Gastroesophageal sphincter (tissue), 3 donors: ENCODE measurements around the gene HAP1.

Experiments used
- EP300 ChIP-seq: sonication (generic); formaldehyde crosslinking; IDR thresholded peaks from one replicate; pipeline ENCODE4 v1.6.1; 2017; ENCODE audit warnings: antibody characterized with exemption, mild to moderate bottlenecking
- POLR2A ChIP-seq, 2 donors: fragments of 450-650 bp; IDR thresholded peaks; one replicate each; pipeline ENCODE4 v1.6.1; 2017; ENCODE audit warnings: antibody characterized with exemption in 2 of 2, mild to moderate bottlenecking in 2 of 2, moderate library complexity in 1 of 2
- POLR2AphosphoS5 ChIP-seq: sonication (generic); formaldehyde crosslinking; IDR thresholded peaks from one replicate; pipeline ENCODE4 v1.6.1; 2017; ENCODE audit warnings: antibody characterized with exemption
- TF ChIP-seq, protein P1 (sequence below), 4 experiments: fragments of 200-600 bp in 2 of 4; fragments of 450-650 bp in 2 of 4; sonication (generic) in 1 of 4; IDR thresholded peaks; one replicate each; pipeline ENCODE4 v1.5.1; 2017 to 2019; ENCODE audit warnings: antibody characterized with exemption in 4 of 4, mild to moderate bottlenecking in 2 of 4, moderate library complexity in 2 of 4

DNA sequence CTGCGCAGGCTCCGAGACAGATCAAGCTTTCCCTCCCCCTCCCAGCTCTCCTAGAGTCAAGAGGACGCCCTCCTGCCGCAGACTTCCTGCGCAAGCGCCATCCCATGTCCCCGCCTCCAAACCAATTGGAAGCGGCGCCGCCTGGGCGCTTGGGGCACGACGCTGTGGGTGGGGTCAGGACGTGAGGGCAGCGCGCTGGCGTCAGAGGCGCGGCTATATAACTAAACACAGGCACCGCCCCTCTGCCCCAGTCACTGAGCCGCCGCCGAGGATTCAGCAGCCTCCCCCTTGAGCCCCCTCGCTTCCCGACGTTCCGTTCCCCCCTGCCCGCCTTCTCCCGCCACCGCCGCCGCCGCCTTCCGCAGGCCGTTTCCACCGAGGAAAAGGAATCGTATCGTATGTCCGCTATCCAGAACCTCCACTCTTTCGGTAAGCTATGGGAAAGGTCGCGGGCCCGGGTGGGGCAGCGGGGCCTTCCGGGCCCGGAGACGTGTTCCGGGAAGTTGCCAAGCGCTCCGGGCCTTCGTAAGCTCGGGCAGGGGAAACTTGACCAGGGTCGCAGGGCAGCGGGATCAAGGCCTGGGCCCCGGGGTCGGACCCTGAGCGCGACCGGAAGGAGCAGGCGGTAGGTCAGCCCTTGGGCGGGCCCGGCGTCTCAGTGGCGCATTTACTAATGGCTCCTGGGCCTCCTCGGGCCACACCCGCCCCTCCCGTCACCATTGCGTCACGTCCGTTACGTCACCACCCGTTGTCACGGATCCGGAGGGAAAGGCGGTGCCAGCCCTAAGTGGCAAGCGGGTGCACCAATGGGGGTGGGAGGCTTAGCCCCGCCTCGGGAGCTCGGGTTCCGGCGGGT is 45.6 kb downstream of the HAP1 start, which contains the start of gene EIF1:
- TF ChIP-seq, protein P1, sequence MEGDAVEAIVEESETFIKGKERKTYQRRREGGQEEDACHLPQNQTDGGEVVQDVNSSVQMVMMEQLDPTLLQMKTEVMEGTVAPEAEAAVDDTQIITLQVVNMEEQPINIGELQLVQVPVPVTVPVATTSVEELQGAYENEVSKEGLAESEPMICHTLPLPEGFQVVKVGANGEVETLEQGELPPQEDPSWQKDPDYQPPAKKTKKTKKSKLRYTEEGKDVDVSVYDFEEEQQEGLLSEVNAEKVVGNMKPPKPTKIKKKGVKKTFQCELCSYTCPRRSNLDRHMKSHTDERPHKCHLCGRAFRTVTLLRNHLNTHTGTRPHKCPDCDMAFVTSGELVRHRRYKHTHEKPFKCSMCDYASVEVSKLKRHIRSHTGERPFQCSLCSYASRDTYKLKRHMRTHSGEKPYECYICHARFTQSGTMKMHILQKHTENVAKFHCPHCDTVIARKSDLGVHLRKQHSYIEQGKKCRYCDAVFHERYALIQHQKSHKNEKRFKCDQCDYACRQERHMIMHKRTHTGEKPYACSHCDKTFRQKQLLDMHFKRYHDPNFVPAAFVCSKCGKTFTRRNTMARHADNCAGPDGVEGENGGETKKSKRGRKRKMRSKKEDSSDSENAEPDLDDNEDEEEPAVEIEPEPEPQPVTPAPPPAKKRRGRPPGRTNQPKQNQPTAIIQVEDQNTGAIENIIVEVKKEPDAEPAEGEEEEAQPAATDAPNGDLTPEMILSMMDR (IDR thresholded peaks at IDR 0.05): no peak
- TF ChIP-seq EP300 (no peak), POLR2A (IDR thresholded peaks at IDR 0.05) (peak; percentile 100), POLR2AphosphoS5 (peak; percentile 100)
